Astrocyte (in vitro differentiated cells and primary cell): Measurements from ENCODE around the gene SDF2.

ENCODE experiments used
- CTCF ChIP-seq: IDR thresholded peaks from 2 replicates; pipeline ENCODE4 v1.5.1; 2011; ENCODE audit warnings: low read depth, mild to moderate bottlenecking, inconsistent platforms, low read length, moderate library complexity; ENCODE audit not compliant: insufficient read depth
- EZH2 ChIP-seq: IDR thresholded peaks from 2 replicates; pipeline ENCODE4 v1.6.1; 2012; ENCODE audit warnings: mild to moderate bottlenecking, low read length, inconsistent platforms; ENCODE audit not compliant: insufficient read depth

- no peak for TF ChIP-seq CTCF
- no peak for TF ChIP-seq EZH2
Measured at GRCh38 chr17:28623696-28624095, 38.0 kb downstream of the SDF2 start.
